HCEC 1CT (cell line): ENCODE data around the gene CLBA1.
A peak's percentile ranks its signal among the peaks of the same experiment; 100 is the strongest.
"Not testable (repeated sequence)": the region's sequence is repeated elsewhere in the genome, so short reads cannot be mapped to it uniquely, and the experiment has no call there.

ENCODE experiments used
- DNase-seq: peaks from one replicate; pipeline ENCODE4 v3.0.0-alpha.2; 2017

Gene CLBA1

GRCh38 chr14:104985675-104986486, at the start of gene CLBA1:
CLBA1 (plus strand) TSS chr14:104985788; CDS start chr14:104986432, 644 bp downstream.
- DNase-seq = peak; percentile 89

DNA sequence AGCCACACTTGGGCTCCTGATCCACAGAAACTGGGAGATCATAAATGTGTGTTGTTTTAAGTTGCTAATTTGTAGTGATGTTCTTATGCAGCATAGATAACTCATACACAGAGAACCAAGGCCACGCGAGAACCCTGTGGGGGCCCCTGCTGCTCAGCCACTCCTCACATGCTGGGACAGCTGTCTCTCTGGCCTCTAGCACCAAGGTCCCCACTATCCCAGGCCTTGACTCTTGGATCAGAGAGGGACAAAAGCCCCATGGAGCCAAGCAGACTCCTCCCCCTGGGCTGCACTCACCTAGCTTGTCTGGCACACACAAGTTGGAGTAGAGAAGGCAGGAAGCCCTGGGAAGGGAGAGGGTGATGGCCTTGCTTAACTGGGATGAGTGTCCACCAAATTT, 49.6 kb upstream of the CLBA1 start:
- no peak for DNase-seq

DNA sequence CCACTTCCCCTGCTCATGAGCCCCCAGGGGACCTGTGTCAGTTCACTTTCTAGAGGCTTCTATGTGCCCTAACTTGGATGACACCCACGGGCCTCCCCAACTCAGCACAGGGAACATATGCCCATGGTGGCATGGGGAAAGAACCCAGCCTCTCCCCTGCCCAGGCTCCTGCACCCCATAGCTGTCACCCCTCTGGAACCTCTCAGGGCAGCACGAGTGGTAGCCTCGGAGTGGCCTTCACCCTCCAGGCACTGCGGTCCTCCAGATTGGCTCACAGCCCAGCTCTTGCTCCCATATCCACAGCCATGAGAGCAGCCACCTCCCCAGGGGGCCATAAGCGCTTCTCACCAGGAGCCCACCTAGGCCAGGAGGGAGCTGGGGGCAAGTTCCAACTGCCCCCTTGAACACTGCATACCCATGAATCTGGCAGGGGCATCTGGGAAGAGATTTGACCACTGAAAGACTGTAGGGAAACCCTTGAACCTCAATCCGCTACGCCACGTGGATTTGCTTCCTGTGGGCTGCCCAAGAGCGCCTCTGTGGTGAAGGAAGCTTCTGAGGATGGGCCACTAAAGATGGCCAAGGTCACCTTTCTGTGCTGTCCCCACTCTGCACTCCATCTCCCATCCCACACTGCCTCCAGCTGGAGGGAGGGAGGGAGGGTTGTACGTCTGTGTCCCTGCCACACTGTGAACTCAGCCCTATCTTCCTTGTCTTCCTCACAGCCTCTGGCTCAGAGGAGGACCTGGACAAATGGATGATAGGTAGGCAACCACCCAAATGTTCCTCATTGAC, 49.0 kb upstream of the CLBA1 start:
- no peak for DNase-seq

- no peak for DNase-seq
Measured at GRCh38 chr14:104937161-104937560, 48.4 kb upstream of the CLBA1 start.

GRCh38 chr14:104937694-104938365, 47.8 kb upstream of the CLBA1 start:
- no peak for DNase-seq

GRCh38 chr14:104938436-104938835, 47.2 kb upstream of the CLBA1 start:
- no peak for DNase-seq

- no peak for DNase-seq
Measured at GRCh38 chr14:104938960-104939359, 46.6 kb upstream of the CLBA1 start.

GRCh38 chr14:104939666-104940410, 45.8 kb upstream of the CLBA1 start:
- no peak for DNase-seq

DNA sequence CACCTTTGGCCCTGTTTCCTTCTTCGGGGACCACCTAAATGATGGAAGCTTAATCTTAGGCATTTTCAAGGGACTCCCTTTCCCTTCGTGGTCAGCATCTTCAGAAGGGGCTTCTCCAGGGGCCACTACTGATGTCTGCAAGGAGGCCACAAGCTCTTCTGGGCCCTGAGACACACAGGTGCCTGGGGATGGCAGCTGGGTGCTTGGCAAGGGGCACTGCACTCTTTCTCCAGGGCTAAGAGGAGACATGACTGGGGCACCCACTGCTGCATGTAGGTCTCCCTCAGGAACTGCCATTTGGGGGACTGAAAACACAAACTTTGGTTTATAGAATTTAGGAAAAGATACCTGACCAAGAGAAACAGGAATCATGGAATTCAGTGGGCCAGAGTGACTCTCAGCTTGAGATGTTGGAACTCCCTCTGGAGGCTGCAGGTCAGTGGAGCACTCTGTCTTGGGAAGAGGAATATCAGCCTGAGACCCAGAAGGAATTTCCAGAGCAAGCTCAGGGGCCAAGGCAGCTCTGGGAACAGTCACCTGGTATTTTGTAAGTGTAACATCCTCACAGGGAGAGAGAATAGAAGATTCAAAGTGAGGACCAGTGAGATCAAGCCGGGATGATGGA, 45.0 kb upstream of the CLBA1 start:
- DNase-seq = no peak

GRCh38 chr14:104941508-104942365, 43.9 kb upstream of the CLBA1 start:
- DNase-seq = no peak

GRCh38 chr14:104942586-104942985, 43.0 kb upstream of the CLBA1 start:
- DNase-seq = no peak

DNA sequence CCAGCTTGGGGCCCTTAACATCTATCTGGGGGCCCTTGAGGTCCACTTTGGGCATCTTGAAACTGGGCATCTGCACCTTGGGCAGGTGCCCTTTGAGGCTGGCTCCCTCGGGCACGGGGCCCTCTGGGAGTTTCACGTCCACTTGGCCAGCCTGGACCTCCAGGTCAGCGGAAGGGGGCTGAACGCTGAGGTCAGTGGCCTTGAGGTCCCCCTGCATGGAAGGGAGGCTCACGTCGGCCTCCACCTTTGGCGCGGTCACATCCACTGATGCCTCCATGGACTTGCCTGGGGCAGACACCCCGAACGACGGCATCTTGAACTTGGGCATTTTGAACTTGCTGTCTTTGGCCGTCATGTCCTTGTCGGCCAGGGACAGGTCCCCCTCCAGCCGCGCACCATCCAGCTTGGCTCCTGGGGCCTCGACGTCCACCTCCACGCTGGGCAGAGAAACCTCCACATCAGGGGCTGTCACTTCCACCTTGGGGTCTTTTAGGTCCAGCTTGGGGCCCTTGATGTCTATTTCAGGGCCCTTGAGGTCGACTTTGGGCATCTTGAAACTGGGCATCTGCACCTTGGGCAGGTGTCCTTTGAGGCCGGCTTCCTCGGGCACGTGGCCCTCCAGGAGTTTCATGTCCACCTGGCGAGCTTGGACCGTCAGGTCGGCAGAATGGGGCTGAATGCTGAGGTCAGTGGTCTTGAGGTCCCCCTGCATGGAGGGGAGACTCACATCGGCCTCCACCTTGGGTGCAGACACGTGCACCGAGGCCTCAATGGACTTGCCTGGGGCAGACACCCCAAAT, 42.2 kb upstream of the CLBA1 start:
- not testable (repeated sequence) for DNase-seq

- not testable (repeated sequence) for DNase-seq
Measured at GRCh38 chr14:104944016-104944308, 41.6 kb upstream of the CLBA1 start.

DNA sequence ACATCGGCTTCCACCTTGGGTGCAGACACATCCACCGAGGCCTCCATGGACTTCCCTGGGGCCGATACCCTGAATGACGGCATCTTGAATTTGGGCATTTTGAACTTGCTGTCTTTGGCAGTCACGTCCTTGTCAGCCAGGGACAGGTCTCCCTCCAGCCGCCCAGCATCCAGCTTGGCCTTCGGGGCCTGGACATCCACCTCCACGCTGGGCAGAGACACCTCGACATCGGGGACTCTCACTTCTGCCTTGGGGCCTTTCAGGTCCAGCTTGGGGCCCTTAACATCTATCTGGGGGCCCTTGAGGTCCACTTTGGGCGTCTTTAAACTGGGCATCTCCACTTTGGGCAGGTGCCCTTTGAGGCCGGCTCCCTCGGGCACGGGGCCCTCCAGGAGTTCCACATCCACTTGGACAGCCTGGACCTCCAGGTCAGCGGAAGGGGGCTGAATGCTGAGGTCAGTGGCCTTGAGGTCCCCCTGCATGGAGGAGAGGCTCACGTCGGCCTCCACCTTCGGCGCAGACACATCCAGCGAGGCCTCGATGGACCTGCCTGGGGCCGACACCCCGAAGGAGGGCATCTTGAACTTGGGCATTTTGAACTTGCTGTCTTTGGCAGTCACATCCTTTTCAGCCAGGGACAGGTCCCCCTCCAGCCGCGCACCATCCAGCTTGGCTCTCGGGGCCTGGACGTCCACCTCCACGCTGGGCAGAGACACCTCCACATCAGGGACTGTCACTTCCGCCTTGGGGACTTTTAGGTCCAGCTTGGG, 41.0 kb upstream of the CLBA1 start:
- not testable (repeated sequence) for DNase-seq

DNA sequence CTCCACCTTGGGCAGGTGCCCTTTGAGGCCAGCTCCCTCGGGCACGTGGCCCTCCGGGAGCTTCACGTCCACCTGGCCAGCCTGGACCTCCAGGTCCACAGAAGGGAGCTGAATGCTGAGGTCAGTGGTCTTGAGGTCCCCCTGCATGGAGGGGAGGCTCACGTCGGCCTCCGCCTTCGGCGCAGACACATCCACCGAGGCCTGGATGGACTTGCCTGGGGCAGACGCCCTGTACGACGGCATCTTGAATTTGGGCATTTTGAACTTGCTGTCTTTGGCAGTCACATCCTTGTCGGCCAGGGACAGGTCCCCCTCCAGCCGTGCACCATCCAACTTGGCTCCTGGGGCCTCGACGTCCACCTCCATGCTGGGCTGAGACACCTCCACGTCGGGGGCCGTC, 40.3 kb upstream of the CLBA1 start:
- DNase-seq = not testable (repeated sequence)

DNA sequence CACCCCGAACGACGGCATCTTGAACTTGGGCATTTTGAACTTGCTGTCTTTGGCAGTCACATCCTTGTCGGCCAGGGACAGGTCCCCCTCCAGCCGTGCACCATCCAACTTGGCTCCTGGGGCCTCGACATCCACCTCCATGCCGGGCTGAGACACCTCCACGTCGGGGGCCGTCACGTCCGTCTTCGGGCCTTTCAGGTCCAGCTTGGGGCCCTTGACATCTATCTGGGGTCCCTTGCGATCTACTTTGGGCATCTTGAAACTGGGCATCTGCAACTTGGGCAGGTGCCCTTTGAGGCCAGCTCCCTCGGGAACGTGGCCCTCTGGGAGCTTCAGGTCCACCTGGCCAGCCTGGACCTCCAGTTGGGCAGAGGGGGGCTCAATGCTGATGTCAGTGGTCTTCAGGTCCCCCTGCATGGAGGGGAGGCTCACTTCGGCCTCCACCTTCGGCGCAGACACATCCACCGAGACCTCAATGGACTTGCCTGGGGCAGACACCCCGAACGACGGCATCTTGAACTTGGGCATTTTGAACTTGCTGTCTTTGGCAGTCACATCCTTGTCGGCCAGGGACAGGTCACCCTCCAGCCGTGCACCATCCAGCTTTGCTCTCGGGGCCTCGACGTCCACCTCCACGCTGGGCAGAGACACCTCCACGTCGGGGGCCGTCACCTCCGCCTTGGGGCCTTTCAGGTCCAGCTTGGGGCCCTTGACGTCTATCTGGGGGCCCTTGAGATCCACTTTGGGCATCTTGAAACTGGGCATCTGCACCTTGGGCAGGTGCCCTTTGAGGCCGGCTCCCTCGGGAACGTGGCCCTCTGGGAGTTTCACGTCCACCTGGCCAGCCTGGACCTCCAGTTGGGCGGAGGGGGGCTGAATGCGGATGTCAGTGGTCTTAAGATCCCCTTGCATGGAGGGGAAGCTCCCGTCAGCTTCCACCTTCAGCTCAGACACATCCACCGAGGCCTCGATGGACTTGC, 39.3 kb upstream of the CLBA1 start:
- not testable (repeated sequence) for DNase-seq

- DNase-seq = not testable (repeated sequence)
Measured at GRCh38 chr14:104947201-104947600, 38.4 kb upstream of the CLBA1 start.
